ENCODE measurements around the gene SHISA6. TPM values are rescaled to one million over a fixed set of nuclear protein-coding genes. Genes with fewer than 3 reads are reported as not detected.

The SHISA6 gene
- total RNA-seq, 4 donors from 2014 or later: 0.13 to 8.8 (median 0.32) TPM

- DNase-seq (ENCODE audit: low spot score): no peak
- TF ChIP-seq CTCF (IDR thresholded peaks at IDR 0.05): no peak
- no peak for ATAC-seq (ENCODE audit: low FRiP score)
Observed at GRCh38 chr17:11492511-11492910, 251.5 kb downstream of the SHISA6 start.

GRCh38 chr17:11493936-11494335 is 252.9 kb downstream of the SHISA6 start:
- no peak for DNase-seq (ENCODE audit: low spot score)
- no peak for ATAC-seq (ENCODE audit: low FRiP score)
- no peak for TF ChIP-seq CTCF (IDR thresholded peaks at IDR 0.05)

GRCh38 chr17:11495613-11496012 is 254.6 kb downstream of the SHISA6 start:
- ATAC-seq (ENCODE audit: low FRiP score): no peak
- TF ChIP-seq CTCF (IDR thresholded peaks at IDR 0.05): no peak
- DNase-seq (ENCODE audit: low spot score): no peak

- no peak for ATAC-seq (ENCODE audit: low FRiP score)
- TF ChIP-seq CTCF (IDR thresholded peaks at IDR 0.05): no peak
- DNase-seq (ENCODE audit: low spot score): no peak
Observed at GRCh38 chr17:11499881-11500280, 258.9 kb downstream of the SHISA6 start.

- no peak for DNase-seq (ENCODE audit: low spot score)
- no peak for ATAC-seq (ENCODE audit: low FRiP score)
- no peak for TF ChIP-seq CTCF (IDR thresholded peaks at IDR 0.05)
Observed at GRCh38 chr17:11503308-11504035, 262.5 kb downstream of the SHISA6 start.

GRCh38 chr17:11506635-11507034 is 265.6 kb downstream of the SHISA6 start:
- ATAC-seq (ENCODE audit: low FRiP score) (no peak), DNase-seq (ENCODE audit: low spot score) (no peak)
- no peak for TF ChIP-seq CTCF (IDR thresholded peaks at IDR 0.05)

- no peak for DNase-seq (ENCODE audit: low spot score)
- ATAC-seq (ENCODE audit: low FRiP score): no peak
- TF ChIP-seq CTCF (IDR thresholded peaks at IDR 0.05): no peak
Observed at GRCh38 chr17:11511696-11512095, 270.7 kb downstream of the SHISA6 start.
